Activated T-cell treated with anti-CD3 and anti-CD28 coated beads for 24 hours (primary cell): ENCODE measurements around the gene CTSW.

Experiments
- DNase-seq: peaks from one replicate; pipeline ENCODE4 v3.0.0-alpha.2; 2020; ENCODE audit warnings: low read depth

Gene CTSW

GRCh38 chr11:65903068-65903481 is 23.4 kb downstream of the CTSW start:
- no peak for DNase-seq

GRCh38 chr11:65903715-65904114 is 24.1 kb downstream of the CTSW start:
- DNase-seq, result no peak

- DNase-seq, result no peak
These were observed 27.0 kb downstream of the CTSW start for GRCh38 chr11:65906602-65907001.

DNA sequence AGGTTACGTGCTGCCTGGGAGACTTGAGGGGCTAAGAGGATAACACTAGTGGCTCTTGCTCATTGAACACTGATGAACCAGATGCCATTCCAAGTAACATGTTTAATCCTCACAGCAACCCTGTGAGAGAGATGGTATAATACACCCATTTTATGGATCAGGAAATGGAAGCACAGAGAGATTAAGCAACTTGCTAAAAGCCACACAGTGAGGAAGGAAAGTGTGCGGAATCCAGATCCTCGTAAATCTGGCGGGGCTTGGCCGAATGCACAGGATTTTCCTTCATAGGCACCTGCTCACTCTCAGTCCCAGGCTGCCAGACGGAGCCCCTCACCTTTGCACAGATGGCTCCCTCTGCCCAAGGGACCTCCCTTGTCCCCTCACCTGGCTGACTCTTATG is 28.2 kb downstream of the CTSW start:
- DNase-seq, result no peak

DNA sequence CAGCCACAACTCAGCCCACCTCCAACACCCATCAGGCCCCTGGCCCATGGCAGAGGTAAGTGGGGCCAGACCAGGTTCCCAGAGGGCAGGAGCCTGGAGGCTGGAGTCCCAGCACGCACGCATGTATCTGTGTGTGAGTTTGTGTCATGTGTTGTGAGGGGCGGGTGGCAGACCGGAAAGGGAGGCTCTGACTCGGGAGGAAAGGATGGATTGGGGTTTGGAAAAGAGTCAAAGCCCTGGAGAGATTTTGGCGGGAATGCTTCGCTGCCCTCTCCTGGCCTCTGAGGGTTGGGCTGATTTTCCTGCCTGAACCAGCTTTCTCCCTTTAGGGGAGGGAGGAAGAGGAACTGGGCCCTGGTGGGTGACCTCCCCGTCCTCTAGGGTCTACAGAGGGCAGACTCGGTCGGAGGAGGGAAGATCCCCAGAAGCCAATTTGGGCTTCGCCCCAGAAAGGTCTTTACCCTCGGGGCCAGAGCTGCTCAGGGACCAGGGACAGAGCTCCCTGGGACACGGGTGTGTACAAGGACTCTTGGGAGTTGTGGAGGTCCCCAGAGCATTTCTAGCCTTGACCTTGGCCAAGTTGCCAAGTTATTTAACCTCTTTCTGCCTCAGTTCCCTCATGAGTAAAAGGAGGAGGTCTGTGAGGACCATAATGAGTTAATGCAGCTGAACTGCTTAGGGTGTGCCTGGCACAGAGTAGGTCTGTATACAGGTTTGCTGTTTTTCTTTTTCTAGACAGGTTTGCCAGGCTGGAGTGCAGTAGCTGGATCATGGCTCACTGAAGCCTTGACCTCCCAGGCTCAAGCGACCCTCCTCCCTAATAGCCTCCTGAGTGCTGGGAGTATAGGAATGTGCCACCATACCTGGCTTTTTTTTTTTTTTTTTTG is 32.3 kb downstream of the CTSW start:
- no peak for DNase-seq

DNA sequence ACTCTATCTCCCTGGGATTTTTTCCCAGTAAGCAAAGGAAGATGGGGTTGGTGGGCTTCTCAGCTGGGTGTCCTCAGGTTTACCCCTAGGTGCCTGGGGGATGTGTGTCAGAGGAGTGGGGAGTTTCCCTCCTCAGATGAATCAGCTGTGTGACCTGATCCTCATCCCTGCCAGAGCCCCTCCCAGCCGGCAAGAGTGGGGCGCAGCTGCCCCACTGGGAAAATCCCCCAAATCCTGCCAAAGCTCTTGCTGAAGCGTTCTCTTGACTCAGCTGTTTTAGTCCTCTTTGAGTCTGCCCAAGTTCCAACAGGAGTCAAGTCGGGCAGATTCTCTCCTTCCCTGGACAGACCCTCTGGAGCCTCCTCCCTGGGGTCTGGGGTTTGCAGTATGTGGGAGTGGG is 33.2 kb downstream of the CTSW start:
- no peak for DNase-seq

GRCh38 chr11:65915101-65915820 is 35.6 kb downstream of the CTSW start:
- no peak for DNase-seq

GRCh38 chr11:65915821-65916251 is 36.2 kb downstream of the CTSW start:
- no peak for DNase-seq

- no peak for DNase-seq
These were observed 36.8 kb downstream of the CTSW start for GRCh38 chr11:65916391-65916790.

GRCh38 chr11:65917077-65917433 is 37.4 kb downstream of the CTSW start:
- no peak for DNase-seq

DNA sequence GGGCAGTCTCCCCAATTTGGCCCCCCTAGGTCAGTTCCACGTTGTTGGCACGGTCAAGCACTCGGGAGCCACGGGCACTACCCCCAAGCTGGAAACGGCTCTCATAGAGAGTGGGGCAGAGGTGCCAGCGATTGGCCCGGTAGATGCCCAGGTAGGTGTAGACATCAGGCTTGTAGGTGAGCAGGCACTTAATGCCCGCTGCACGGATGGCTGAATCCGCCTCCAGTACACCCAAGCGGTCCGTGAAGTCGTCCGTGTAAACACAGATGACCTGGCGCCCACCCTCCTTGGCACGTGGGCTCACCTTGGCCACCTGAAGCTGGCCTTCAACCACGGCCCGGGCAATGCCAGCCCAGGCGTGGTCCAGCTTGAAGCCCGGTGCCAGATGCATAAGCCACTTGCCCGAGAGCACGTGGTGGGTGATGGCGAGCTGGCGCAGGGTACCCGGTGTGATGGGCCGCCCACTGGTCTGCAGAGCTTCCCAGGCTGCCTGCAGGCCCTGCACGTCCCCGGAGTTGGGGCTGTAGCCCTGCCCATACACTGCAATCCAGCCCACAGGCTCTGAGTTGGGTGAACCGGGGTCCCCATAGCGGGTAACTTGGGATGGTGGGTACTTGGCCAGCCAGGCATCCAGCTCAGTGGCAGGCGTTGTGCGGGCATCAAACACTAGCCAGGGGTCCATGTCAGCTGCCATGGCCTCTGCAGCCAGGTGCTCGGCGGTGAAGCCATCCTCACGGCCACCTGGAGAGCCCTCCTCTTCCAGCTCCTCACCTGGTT is 38.0 kb downstream of the CTSW start:
- DNase-seq, result no peak

GRCh38 chr11:65918211-65919140 is 38.8 kb downstream of the CTSW start, which contains the start of gene C11orf68:
Gene C11orf68 (minus strand): TSS chr11:65919062. CDS start chr11:65919031, 31 bp downstream.
- no peak for DNase-seq

DNA sequence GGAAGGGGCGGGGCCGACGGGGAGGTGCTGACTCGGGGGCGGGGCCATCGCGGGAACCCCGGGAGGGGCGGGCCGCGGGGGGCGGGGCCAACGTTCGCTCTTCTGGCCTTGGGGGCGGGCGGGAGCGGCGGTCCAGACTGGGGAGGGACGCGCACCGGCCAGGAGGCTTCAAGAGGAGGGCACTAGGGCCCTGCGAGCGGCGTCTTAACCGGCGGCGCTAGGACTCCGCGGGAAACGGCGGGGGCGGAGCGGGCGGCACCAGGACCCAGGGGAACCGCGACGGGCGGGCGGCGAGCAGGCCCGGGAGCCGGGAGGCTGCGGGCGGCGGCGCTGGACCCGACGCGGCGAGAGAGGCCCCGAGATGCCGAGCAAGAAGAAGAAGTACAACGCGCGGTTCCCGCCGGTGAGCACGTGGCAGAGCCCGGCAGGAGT is 39.5 kb downstream of the CTSW start, which contains the start of gene DRAP1:
Gene DRAP1, plus strand, starts transcription at position 286 of the 432 bp plus-strand sequence. Its CDS starts 76 bp downstream, at position 362.
- peak; percentile 98 for DNase-seq

GRCh38 chr11:65919573-65920371 is 40.1 kb downstream of the CTSW start:
- no peak for DNase-seq

GRCh38 chr11:65920372-65920802 is 40.8 kb downstream of the CTSW start:
- no peak for DNase-seq

GRCh38 chr11:65921033-65921555 is 41.5 kb downstream of the CTSW start:
- no peak for DNase-seq

DNA sequence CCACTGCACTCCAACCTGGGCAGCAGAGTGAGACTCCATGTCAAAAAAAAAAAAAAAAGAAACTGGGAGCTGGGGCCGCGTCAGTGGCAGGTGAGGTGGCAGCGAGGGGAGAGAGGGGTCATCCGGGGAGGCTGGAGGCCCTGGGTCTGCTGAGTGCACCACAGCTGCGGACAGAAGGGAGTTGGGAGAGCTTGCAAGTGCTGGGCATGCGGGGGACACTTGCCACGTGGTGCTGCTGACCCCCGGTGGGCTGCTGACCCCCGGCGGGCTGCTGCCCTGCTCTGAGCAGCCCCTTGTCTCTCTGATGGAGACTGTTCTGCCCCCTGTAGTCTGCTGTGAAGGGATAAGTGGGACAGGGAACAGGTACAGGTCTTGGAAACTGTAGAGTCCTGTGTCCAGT is 42.2 kb downstream of the CTSW start:
- DNase-seq, result no peak

- DNase-seq, result no peak
These were observed 42.9 kb downstream of the CTSW start for GRCh38 chr11:65922565-65922964.

DNA sequence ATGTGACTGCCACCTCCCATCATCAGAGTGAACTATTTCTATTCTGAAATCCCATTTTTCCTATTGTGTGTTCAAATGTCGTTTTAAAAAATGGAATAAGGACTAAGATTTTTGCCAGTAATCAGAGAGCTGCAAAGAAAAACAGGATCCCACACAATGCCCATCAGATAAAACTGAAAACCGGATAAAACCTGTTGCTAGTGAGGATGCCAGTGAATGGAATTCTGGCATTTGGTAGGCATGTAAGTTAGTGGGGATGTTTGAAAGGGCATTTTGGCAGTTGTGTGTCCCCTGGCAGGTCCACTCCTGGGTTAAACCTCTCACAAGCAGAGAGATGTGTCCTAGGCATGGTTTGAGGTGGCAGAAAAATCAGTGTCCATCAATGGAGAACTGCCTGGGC is 45.8 kb downstream of the CTSW start:
- no peak for DNase-seq

GRCh38 chr11:65927904-65928397 is 48.3 kb downstream of the CTSW start:
- DNase-seq, result peak; percentile 68
